Skeletal muscle cell (primary cell): ENCODE measurements around the gene DPH3.

Experiments used
- DNase-seq: peaks from one replicate; pipeline ENCODE4 v3.0.0-alpha.2; 2010; ENCODE audit warnings: low read depth
- H3K4me3 ChIP-seq: 2 replicates; pipeline ENCODE4 v1.5.1; 2011; ENCODE audit warnings: low read depth, mild to moderate bottlenecking, control low read depth, low read length, moderate library complexity

DPH3 gene

DNA sequence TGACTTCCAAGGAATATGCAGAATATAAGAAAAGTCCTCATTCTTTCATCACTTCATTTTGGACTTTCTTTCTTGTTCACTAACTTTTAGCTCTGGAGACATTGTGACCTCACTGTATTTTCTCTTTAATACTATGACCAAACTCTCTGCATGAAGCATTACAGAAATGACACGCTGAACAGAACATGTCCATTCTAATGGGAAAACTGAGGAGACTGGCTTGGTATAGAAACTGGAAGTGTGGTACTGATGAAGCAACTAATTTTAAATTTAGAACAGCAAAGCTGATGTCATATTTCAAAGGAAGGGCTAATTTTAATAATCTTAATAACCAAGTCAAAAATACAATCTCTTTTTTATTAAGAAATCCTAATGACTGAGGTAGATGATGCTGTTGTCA is 4.7 kb downstream of the DPH3 start:
- H3K4me3 ChIP-seq = no peak overlapping the region
- DNase-seq = no peak

DNA sequence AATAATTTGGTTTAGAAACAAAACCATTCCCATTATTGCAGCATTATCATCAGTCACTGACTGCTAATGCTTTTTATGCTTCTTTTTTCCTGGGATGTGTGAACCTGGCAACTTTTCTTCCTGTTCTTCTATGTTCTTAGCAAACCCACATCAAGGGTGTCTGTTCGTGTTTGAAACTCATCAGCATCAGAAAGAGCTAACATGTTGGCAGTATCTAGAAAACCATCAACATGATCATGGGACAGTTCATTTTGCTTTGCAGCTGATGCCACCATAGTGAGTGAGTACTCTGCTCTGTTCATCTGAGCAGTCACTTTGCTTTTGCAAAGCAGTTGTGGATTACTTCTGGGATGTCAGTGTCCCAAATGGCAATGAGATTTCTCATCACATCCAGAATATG is 5.9 kb downstream of the DPH3 start:
- DNase-seq = no peak
- H3K4me3 ChIP-seq = no peak overlapping the region

DNA sequence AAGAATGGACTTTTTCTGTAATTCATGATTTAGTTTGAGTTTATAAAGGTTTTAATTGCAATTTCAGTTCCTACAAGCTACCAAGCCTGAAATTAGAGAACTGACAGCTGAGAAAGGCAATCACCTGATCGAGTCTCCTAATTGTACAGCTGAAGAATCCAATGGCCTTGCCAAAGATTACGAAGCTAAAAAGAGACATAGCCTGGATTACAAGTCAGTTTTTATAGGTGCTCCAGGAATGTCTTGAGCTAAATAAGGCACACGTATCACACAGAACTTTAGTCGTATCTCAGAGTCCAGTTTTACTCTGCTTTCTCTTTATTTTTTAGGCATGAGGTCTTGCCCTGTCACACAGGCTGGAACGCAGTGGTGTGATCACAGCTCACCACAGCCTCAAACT is 6.6 kb downstream of the DPH3 start:
- DNase-seq = no peak
- H3K4me3 ChIP-seq = no peak overlapping the region

DNA sequence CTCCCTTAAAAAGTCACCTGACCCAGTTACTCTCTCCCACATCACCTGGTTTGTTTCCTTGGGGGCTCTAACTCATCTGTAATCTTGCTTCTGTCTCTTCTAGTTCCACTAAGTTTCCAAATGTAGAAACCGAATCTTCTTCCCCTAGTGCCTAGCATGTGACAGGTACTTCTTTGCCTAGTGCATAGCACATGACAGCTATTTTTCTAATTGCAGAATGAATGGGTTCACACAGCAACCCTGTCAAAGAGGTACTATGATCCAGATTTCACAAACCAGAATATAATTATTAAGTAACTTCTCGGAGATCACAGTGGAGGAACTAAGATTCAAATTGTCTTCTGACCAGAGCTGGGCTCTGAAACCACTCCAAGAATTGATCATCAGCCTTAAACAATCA is 7.4 kb downstream of the DPH3 start:
- DNase-seq = no peak
- H3K4me3 ChIP-seq = no peak overlapping the region

DNA sequence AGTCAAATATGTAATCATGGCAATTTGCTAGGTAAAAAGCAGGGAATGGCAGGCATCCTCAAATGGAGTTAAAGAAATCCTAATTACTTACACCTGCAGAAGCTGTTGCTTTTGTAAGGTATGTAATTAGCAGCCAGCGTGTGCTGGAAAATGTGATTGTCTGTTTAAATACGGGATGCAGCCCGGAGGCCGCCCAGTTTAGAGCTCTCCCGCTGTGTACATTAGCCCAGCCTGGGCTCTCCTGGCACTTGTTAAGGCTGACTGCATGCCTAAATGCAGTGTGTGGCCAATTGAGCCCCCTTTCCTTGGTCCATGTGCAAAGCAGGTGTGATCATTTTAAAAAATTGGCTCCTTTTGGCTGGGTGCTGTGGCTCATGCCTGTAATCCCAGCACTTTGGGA is 9.0 kb downstream of the DPH3 start:
- H3K4me3 ChIP-seq = no peak overlapping the region
- no peak for DNase-seq

DNA sequence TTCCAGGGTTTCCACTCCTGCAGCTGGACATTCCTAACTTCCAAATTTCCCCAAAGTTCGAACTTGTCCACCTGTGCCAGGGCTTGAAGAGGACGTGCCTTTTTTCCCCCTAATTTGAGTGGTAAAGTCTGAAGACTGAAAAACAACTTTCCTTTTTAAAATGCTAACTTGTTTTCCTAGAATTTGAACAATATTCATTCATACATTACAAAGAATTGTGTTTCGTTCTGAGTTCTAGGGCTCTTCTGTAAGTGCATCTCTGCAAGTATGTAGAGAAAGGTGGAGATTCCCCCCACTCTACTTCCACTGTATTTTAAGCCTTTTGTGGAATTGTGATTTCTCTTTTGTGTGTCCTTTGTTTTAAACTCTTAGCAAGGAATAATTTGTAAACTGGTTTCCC is 9.4 kb downstream of the DPH3 start:
- no peak overlapping the region for H3K4me3 ChIP-seq
- DNase-seq = no peak

DNA sequence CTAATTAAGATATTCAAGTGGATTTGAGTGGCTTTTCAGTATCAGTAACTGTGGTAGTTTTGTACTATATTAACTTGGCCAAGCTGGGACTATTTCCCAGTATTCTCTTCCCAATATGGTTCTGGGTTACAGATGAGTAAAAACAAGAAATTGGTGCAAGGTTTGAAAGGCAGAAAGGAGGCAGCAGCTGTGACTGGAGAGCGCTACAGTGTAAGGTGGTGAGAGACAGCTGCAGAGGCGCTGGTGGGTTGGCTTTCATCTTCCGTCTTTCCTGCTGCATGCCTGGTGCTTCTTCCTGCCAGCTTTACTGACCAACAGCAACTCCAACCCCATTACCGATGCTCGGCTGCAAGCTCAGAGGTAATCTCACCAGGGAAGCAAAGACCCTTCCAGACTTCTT is 9.8 kb downstream of the DPH3 start:
- H3K4me3 ChIP-seq = no peak overlapping the region
- no peak for DNase-seq

DNA sequence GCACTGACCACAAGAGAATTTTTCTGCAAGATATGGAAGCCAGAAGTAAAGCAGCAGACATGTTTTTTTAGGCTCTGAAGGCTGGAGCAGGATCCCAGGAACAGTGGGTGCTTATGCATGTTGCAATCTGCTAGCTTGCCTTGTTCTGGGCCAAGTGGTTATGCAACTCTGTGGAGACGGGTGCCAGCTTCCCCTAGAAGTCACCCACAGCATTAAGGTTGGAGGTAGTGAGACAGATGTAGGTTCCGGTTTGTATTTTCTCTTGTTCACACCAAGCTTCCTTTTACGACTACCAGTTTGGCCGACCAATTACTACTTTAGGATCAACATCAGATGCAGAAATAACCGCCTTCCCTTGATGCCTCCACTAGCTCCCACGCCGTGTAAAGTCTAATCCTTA is 11.1 kb downstream of the DPH3 start:
- no peak for DNase-seq

DNA sequence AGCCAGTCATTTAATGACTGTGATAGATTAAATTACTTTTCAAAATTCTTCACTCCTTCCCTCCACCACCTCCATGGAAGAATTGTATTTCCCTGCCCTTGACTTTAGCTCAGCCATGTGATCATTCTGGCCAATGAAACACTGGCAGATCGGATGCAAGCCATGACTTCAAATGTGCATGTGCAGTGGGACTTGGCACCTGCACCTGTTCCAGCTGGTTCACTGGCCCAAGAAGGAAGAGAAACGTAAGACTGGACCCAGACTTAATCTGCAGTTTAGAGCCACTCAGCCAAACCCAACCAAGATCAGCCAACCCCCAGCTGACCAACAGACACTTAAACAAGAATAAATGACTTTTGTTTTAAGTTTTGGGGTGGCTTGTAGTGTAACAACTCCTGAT is 11.8 kb downstream of the DPH3 start:
- H3K4me3 ChIP-seq = no peak overlapping the region
- DNase-seq = no peak

More for the DNA sequence above, 11.1 kb downstream of the DPH3 start:
- no peak overlapping the region for H3K4me3 ChIP-seq

DNA sequence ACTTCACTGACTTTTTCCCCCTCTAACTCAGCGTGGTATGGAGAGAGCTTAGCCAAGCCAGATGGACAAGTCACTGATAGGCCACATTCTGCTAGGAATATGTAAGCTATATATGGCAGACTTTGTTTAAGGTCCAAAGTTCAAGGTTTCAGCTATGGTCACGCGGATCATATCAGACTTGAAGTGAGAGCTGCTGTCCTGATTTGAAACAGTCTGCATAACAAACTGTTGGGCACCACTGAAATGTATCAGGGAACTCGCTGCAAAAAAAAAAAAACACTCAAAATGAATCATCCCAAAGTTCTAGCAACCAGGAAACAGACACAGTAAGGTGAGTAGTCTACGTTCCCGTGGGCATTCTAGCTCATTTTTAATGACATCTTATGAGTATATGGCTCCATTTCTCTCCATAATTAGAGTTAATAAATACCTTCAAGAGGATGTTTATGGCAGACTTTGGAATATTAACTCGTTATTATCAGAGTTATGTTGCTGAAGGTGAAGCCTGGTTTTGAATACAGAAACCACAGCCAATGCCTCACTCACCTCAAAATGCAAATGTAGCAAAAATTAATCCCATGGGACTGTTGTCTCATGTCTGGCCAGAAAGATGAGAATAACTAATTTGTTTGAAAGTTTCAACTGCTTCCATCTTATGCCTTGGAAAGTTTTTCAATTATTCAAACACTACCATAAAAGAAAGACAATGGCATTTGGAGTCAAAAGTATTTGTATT is 12.3 kb downstream of the DPH3 start:
- DNase-seq = no peak
- no peak overlapping the region for H3K4me3 ChIP-seq

DNA sequence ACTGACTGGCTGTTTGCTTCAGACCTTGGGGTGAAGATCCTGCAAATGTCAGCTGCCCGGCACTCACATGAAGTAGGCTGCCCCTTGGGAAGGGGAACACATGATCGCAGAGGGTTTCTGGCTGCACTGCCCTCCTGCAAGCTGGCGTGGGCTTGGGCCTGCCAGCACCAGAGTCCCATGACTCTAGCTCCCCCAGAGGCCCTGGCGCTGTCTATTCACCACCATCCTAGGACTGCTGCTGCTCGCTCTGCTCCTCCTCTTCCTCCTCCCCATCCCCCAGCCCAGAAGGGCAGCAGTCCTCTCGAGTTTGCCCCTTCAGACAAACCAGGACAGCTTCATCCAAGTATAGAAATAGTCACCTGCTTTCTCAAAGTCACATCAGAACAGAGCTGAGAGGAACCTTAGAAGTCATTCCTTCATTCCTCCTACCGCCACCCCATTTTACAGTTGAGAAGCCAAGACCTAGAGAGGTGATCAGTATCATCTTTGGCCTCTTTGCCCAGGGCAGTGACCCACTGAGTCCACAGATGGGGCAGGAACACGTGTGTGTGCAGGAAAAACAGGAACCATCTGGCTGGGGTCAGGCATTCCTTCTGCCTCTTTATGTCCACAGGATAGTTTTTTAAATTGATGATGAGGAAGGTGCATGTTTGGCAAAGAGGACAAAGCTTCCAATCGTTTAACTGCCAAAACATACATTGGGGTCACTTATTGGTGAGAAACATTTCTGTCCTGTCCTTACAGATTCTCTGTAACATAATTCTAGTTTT is 13.2 kb downstream of the DPH3 start:
- H3K4me3 ChIP-seq = no peak overlapping the region
- no peak for DNase-seq

DNA sequence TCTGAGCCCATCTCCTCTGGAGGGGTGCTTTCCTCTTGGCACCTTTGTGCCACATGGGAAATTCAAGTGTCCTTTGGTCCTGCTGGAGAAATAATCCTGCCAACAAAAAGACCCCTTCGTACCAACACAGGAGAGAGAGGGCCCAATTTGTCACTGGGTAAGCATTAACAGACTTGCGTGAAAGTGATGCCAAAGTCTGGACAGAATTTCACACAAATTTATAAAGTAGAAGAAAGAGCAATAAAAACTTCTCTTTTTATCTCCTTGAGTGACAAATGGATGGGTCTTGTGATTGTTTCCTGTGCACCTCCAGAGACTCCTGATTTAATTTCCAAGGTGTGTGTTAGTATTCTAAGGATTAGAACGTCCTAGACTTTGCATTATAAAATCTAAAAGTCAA is 14.9 kb downstream of the DPH3 start:
- DNase-seq = no peak
- no peak overlapping the region for H3K4me3 ChIP-seq

DNA sequence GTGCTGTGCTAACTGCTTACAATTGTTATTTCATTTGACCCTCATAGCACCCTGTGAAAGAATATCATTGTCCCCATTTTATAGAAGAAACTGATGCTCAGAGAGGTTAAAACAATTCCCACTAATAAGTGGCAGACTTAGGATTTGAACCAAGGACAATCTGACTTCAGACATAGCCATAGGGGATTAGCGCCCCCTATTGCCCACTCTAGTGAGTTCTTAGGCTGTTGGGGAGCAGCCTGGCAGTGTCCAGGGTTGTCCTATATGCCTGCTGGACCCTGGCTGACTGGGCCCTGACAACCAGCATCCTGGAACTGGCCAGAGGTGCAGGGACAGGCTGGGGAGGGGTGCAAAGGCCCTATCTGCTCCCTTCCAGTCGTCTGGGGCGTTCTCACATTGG is 15.4 kb downstream of the DPH3 start:
- DNase-seq = no peak
- no peak overlapping the region for H3K4me3 ChIP-seq

DNA sequence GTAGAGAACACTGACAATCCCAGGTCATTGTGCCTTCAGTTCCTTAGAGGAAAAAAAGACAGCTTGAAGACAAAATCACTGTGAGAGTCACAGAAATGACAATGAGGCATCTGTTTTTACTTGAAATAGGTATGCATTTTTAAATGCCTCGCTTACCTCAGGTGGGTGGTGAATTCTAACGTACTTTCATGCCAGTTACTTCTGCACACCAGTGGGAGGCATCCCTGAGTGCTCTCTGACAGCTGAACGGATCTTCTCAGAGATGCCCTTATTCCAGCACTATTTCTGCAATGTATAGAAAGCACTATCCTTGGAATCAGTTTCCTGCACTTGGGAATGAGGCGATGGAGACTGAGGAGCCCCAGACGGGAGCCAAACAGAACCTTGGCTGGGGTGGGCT is 16.2 kb downstream of the DPH3 start:
- no peak for DNase-seq
- H3K4me3 ChIP-seq = no peak overlapping the region

DNA sequence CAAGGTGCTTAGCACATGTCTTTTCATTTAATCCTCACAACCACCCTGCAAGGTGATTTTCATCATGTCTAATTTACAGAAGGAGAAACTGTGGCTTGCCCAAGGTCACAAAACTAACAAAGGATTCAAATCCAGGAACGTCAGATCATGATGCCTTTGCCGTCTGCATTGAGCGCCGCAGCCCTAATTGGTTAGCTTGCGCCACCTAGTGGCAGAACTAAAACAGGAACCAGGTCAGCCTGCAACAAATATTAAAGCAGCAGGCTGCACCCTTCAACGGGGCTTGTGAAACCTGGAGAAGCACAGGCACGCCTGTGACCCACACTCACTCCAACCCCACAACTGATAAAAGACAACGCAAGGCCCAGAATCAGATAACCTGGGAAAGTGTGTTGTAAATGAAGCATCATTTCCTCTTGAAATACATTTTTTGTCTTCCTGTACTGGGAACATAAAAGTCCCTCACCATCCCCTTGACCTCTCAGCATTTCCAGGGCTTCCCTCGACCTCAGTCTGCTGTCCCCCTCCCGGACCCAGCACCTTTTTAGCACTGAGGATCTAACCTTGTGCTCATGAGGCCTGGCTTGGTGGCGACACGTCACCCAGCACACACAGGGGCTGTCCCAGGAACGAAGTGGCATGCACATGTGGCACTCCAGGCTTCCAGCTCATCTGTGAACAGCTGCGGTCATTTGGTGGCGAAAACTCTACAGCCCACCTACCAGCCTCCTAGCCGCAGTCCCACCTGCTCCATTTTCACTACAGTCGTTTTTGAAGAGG is 17.3 kb downstream of the DPH3 start:
- peak; percentile 38 for DNase-seq
- H3K4me3 ChIP-seq = no peak overlapping the region

DNA sequence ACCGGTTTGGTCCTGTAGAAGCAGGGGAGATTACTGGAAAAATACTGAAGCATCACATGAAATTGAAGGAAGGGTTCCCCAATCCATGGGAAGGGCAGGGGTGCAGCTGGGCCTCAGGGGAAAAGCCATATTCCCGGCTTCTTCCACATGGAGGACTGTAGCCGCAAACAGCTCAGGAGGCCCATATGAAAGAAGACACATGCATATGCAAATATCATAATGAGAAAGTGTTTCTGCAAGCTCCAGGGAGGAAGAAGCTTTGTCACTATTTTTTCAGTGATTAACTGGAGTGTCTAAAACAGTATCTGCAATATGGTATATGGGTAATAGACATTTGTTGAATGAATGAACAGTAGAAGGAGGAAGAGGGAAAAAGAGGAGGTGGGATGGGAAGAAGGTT is 19.1 kb downstream of the DPH3 start:
- no peak for DNase-seq
- H3K4me3 ChIP-seq = no peak overlapping the region

DNA sequence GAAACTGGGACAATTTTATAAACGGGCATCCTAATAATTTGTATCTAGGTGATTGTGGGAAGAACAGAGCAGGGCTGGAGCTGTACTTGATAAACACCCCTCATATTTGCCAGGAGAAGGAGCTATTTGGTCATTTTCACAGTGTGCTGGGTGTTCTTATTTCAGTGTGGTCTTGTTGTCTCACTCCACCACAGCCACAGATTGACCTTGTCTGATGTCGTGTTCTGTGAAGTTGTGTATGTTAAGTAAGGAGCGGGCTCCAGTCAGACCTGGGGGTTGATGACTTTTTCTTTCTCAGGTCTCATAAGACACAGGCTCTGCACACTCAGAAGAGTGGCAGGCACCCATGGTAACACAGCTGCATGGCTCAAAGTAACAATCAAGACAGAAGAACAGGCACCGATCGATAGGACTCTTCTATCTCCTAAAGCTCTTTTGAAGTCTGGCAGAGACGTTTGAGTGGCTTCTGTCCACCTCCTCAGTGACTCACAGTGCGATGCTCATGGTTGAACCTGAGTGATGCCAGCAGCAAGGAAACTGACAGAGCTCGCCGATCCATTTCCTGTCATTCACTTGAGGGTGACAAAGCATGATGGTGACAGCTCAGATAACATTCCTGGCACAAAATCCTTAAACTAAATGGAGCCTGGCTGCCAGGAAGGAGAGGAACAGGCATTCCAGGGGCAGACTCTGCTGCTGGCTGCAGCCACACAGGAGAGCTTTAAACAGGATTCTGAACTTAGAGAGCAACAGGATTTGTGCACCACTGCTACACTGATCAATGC is 20.8 kb downstream of the DPH3 start:
- H3K4me3 ChIP-seq = no peak overlapping the region
- no peak for DNase-seq

DNA sequence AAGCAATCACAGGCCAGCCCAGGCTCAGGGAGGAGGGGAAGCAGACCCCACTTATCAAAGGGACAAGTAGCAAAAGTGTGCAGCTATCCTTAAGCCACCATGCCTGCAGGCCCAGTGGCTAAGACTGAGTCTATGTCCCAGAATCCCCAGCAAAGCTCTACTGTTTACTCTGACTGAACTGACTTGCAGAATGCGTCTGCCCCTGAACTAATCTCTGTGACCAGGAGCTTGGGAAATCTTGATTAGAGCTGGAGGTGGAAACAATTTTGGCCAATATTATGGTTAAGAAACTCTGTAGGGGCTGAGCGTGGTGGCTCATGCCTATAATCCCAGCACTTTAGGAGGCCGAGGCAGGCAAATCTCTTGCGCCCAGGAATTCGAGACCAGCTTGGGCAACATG is 22.6 kb downstream of the DPH3 start:
- DNase-seq = no peak
- H3K4me3 ChIP-seq = no peak overlapping the region

DNA sequence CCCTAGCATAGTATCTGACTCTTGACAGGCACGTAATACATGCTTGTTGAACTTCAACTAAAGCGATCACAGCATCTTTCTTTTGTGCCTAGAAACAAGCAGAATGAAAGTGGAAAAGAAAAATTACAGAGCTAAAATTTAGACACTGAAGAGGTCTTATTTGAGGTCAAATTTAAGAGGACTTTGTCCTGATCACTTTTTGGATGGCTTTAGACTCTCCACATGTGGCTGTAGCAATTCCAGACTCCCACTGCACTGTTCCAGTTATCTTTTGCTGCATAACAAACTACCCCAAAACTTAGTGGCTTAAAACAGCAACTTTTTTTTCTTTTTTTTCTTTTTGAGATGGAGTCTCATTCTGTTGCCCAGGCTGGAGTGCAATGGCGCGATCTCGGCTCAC is 23.5 kb downstream of the DPH3 start:
- DNase-seq = no peak
- H3K4me3 ChIP-seq = no peak overlapping the region
